Measurements from ENCODE around the gene HES1. TPM values are rescaled to one million over a fixed set of nuclear protein-coding genes. Genes with fewer than 3 reads are reported as not detected.

Gene HES1
- total and polyA plus RNA-seq, 9 of the 15 experiments (the other 6 are each of a cell fraction or from before 2014, with no cell fraction given), result 3.4 to 37.0 (median 19.3) TPM

- BruUV-seq (replicated peaks), result no TSS peak
- Histone ChIP-seq H3K4me1 (replicated peaks in 1 of 2; ENCODE audit: control insufficient read depth in 2 of 2, insufficient read depth in 2 of 2, low read length in 2 of 2) (no peaks in the 10 kb centered on the region), H3K36me3 (ENCODE audit: control insufficient read depth, insufficient read depth, low read length) (no peaks in the 10 kb centered on the region), H3K4me3 (no peak overlapping the region), H3K9me3 (replicated peaks; ENCODE audit: control insufficient read depth, insufficient read depth, low read depth, low read length) (no peaks in the 10 kb centered on the region), H3K27ac (ENCODE audit: extremely low read depth, low read depth, low read length) (no peak overlapping the region), H3K27me3 (ENCODE audit: control insufficient read depth in 2 of 2, insufficient read depth in 2 of 2, low read length in 2 of 2) (no peaks in the 10 kb centered on the region), H4K20me1 (replicated peaks; ENCODE audit: control insufficient read depth, insufficient read depth, low read length) (no peaks in the 10 kb centered on the region), H3K79me2 (ENCODE audit: control insufficient read depth, insufficient read depth, low read length) (no peaks in the 10 kb centered on the region), H2AFZ (ENCODE audit: low read depth, low read length) (no peak overlapping the region), H3K4me2 (ENCODE audit: insufficient read depth, low read length) (no peak overlapping the region), H3K9me1 (ENCODE audit: control insufficient read depth, insufficient read depth, low read length) (no peaks in the 10 kb centered on the region), H3K9ac (ENCODE audit: insufficient read depth in 1 of 2, low read depth in 2 of 2, low read length in 2 of 2) (no peak overlapping the region)
- DNase-seq (ENCODE audit: extremely low read depth in 1 of 4, low spot score in 3 of 4) (no peak), ATAC-seq (no peak), FAIRE-seq (no peak)
- POLR2A ChIA-PET, result interaction anchor here (0.6 to 1.9 kb wide), 4 partner anchors 16 to 61 kb away, joined by 3 to 11 read pairs (median 4); no protein-coding TSS in a partner anchor
- intact Hi-C loops (cut with micrococcal nuclease), result no loop called here
- 39% methylated on average over 9 of the region's 9 CpGs for WGBS (ENCODE audit: insufficient coverage, low coverage, missing lambda C conversion rate)
- in situ Hi-C loops (cut with MboI), result no loop called here
- CTCF ChIA-PET (ENCODE audit: low intra/inter-chr PET ratio), result no interaction called here
- no peak for TF ChIP-seq MXI1 (IDR thresholded peaks at IDR 0.05; ENCODE audit: low read depth, low read length)
- TF ChIP-seq RBM14 (IDR thresholded peaks at IDR 0.05; ENCODE audit: borderline replicate concordance, insufficient read depth, low read depth, low read length), result no peak
- TF ChIP-seq ZNF445 (CRISPR knock-in tag; IDR thresholded peaks at IDR 0.05; ENCODE audit: low read depth), result no peak
- no peak for TF ChIP-seq RERE (CRISPR knock-in tag; IDR thresholded peaks at IDR 0.05; ENCODE audit: borderline replicate concordance)
- TF ChIP-seq PRMT5 (CRISPR knock-in tag; IDR thresholded peaks at IDR 0.05), result no peak
- TF ChIP-seq PURB (CRISPR knock-in tag; IDR thresholded peaks at IDR 0.05; ENCODE audit: low read depth), result no peak
- no peak for TF ChIP-seq CREB3 (tag; conservative IDR thresholded peaks at IDR 0.05; ENCODE audit: low read depth)
- no peak for TF ChIP-seq ZNF217 (CRISPR knock-in tag; IDR thresholded peaks at IDR 0.05)
- TF ChIP-seq CREM (IDR thresholded peaks at IDR 0.05; ENCODE audit: low read depth), result no peak
- no peak for TF ChIP-seq CBFB (CRISPR knock-in tag; IDR thresholded peaks at IDR 0.05)
- TF ChIP-seq RBM34 (IDR thresholded peaks at IDR 0.05; ENCODE audit: borderline replicate concordance, insufficient read depth, low read length), result no peak
- TF ChIP-seq MBD1 (CRISPR knock-in tag; IDR thresholded peaks at IDR 0.05), result no peak
- no peak for TF ChIP-seq NUFIP1 (IDR thresholded peaks at IDR 0.05; ENCODE audit: partially characterized antibody)
- no peak for TF ChIP-seq WHSC1 (IDR thresholded peaks at IDR 0.05; ENCODE audit: low read length)
- no peak for TF ChIP-seq HNRNPL (IDR thresholded peaks at IDR 0.05; ENCODE audit: low read depth, low read length)
Observed at GRCh38 chr3:194105292-194105691, 30.7 kb upstream of the HES1 start.
